HCT116 (cell line): ENCODE measurements around the gene DNAJC18. TPM values are rescaled to one million over a fixed set of nuclear protein-coding genes. Genes with fewer than 3 reads are reported as not detected.
"Not testable (repeated sequence)": the region's sequence is repeated elsewhere in the genome, so short reads cannot be mapped to it uniquely, and the experiment has no call there.

Experiments used
- ATAC-seq: fragments of 200-7000 bp; cut with Tn5 transposase; 2 replicates; pipeline ENCODE4 v1.9.1; 2020; ENCODE audit warnings: mild to moderate bottlenecking, moderate library complexity
- BruUV-seq: library from RNA; stranded (reverse); fragments of 400-500 nt; replicated peaks from 2 replicates; lab custom pipeline; 2021; lab: Mats Ljungman, UMichigan
- CTCF ChIA-PET: fragments of 300-600 bp; sonication (Branson Sonifier 250); formaldehyde crosslinking; loops from one replicate; lab custom pipeline; 2021; ENCODE audit warnings: antibody characterized with exemption; lab: Charles Lee
- POLR2A ChIA-PET: fragments of 300-600, 350-600 bp; sonication (Branson Sonifier 250); formaldehyde crosslinking; loops from one replicate; lab custom pipeline; 2021; ENCODE audit warnings: antibody characterized with exemption; lab: Charles Lee
- RAD21 ChIA-PET, 2 experiments: fragments of 300-600 bp; sonication (Branson Sonifier 250); formaldehyde crosslinking; loops; one replicate each; lab custom pipeline; 2023; ENCODE audit warnings: low total read pairs in 2 of 2; ENCODE audit not compliant: uncharacterized antibody in 2 of 2, unreplicated experiment in 2 of 2, low non-redundant PET in 1 of 2; lab: Charles Lee
- DNase-seq: peaks from one replicate; pipeline ENCODE4 v3.0.0-alpha.2; 2010; ENCODE audit warnings: low read depth, low spot score
- H2AFZ ChIP-seq: fragments of 200-600 bp; shearing (Covaris generic), sonication (generic); 2 replicates; pipeline ENCODE4 v1.6.1; 2017; ENCODE audit warnings: low read depth, mixed run types, mixed read lengths, antibody characterized with exemption, low read length; ENCODE audit not compliant: poor library complexity, severe bottlenecking
- H3K27ac ChIP-seq: 2 replicates; pipeline ENCODE4 v1.5.1; 2012; ENCODE audit warnings: low read depth, low read length
- H3K27me3 ChIP-seq: fragments of 200-600 bp; sonication (generic); 2 replicates; pipeline ENCODE4 v1.6.1; 2016; ENCODE audit warnings: mixed run types, low read length, mixed read lengths; ENCODE audit not compliant: insufficient read depth
- H3K36me3 ChIP-seq, 2 experiments: fragments of 200-500 bp in 1 of 2; fragments of 200-600 bp in 1 of 2; sonication (Bioruptor generic) in 1 of 2; sonication (generic) in 1 of 2; 2 replicates each; pipeline versions ENCODE4 v1.5.1 to v1.6.1; 2014 to 2016; ENCODE audit warnings: low read length in 2 of 2, inconsistent platforms in 1 of 2, mixed read lengths in 1 of 2, mixed run types in 1 of 2; ENCODE audit not compliant: insufficient read depth in 2 of 2, control insufficient read depth in 1 of 2
- H3K4me1 ChIP-seq, 2 experiments: fragments of 200-600 bp in 1 of 2; sonication (generic) in 1 of 2; 2 replicates each; pipeline versions ENCODE4 v1.5.1 to v1.6.1; 2012 to 2017; ENCODE audit warnings: low read length in 2 of 2, inconsistent platforms in 1 of 2, mild to moderate bottlenecking in 1 of 2, mixed read lengths in 1 of 2, mixed run types in 1 of 2, moderate library complexity in 1 of 2; ENCODE audit not compliant: insufficient read depth in 2 of 2, control insufficient read depth in 1 of 2
- H3K4me2 ChIP-seq: fragments of 200-600 bp; sonication (generic); 2 replicates; pipeline ENCODE4 v1.6.1; 2017; ENCODE audit warnings: mixed run types, low read length, mixed read lengths
- H3K4me3 ChIP-seq, 2 experiments: fragments of 200-600 bp in 1 of 2; sonication (generic) in 1 of 2; replicated peaks in 1 of 2; 2 replicates each; pipeline ENCODE4 v1.5.1; 2011 to 2016; ENCODE audit warnings: low read length in 2 of 2, control low read depth in 1 of 2, low read depth in 1 of 2, mild to moderate bottlenecking in 1 of 2, mixed read lengths in 1 of 2, mixed run types in 1 of 2
- H3K79me2 ChIP-seq: fragments of 200-600 bp; sonication (generic); 2 replicates; pipeline ENCODE4 v1.6.1; 2017; ENCODE audit warnings: mild to moderate bottlenecking, mixed run types, low read length, moderate library complexity, mixed read lengths; ENCODE audit not compliant: insufficient read depth
- H3K9ac ChIP-seq: fragments of 200-600 bp; sonication (generic); 2 replicates; pipeline ENCODE4 v1.6.1; 2016; ENCODE audit warnings: low read length, mixed read lengths
- H3K9me2 ChIP-seq: fragments of 200-600 bp; sonication (generic), shearing (Covaris generic); 2 replicates; pipeline ENCODE4 v1.6.1; 2017; ENCODE audit warnings: mixed run types, mild to moderate bottlenecking, moderate library complexity; ENCODE audit not compliant: insufficient read depth
- H3K9me3 ChIP-seq, 2 experiments: fragments of 200-500 bp in 1 of 2; fragments of 200-600 bp in 1 of 2; sonication (Bioruptor generic) in 1 of 2; sonication (generic) in 1 of 2; 2 replicates each; pipeline ENCODE4 v1.6.1; 2014 to 2017; ENCODE audit warnings: low read length in 2 of 2, mixed read lengths in 2 of 2, inconsistent platforms in 1 of 2, low read depth in 1 of 2, mild to moderate bottlenecking in 1 of 2, mixed run types in 1 of 2, moderate library complexity in 1 of 2; ENCODE audit not compliant: control insufficient read depth in 1 of 2, insufficient read depth in 1 of 2
- H4K20me1 ChIP-seq: fragments of 200-600 bp; sonication (generic), shearing (Covaris generic); 2 replicates; pipeline ENCODE4 v1.6.1; 2017; ENCODE audit warnings: mixed run types, mild to moderate bottlenecking, moderate library complexity; ENCODE audit not compliant: insufficient read depth
- REST ChIP-seq: IDR thresholded peaks from 2 replicates; pipeline ENCODE4 v1.6.1; 2012; ENCODE audit warnings: low read depth
- ZFX ChIP-seq: fragments of 450-650 bp; IDR thresholded peaks from 2 replicates; pipeline ENCODE4 v1.6.1; 2017
- intact Hi-C: fragments of 100-400 bp; cut with micrococcal nuclease; formaldehyde crosslinking; loops from 2 replicates; pipeline ENCODE4 v1.10.0; 2022
- total RNA-seq: library from RNA; stranded (reverse); gene quantifications from one replicate; pipeline ENCODE4 v1.2.1, GENCODE V29; 2021; ENCODE audit not compliant: unreplicated experiment

DNAJC18 gene
- total RNA-seq, 1 experiment from 2014 or later = 5.7 TPM

DNA sequence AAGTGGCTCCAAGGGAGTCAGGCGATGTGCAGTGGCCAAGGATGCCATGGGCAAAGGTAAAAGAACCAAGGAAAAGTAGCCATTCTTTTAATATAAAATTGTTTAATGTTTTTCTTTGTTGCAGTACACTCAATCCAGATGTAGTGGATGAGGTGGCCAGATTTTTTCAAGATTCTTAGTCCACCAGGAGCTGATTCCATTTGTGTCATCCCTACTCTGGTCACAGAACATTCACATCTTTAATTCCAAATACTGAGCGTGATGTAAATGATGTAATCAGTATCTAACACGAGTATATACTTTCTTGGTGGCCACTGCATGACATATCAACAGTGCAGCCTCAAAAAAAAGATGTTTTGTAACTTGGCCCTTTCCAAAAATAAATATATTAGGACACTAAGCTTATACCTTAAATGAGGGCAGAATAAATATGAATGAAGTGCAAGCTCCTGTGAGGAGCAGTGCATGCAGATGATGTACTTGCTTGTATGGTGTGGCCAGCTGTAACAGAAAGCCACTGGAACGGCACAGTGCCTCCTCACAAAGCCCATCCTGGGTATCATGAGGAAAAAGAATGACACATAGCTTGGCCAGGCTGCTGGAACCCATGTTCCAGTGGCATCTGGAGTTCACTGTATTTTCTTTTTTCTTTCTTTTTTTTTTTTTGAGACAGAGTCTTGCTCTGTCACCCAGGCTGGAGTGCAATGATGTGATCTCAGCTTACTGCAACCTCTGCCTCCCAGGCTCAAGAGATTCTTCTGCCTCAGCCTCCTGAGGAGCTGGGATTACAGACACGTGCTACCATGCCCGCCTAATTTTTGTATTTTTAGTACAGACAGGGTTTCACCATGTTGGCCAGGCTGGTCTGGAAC lies 29.0 kb downstream of the DNAJC18 start:
- no peaks in the 10 kb centered on the region for H3K36me3 ChIP-seq
- no peak overlapping the region for H3K4me2 ChIP-seq
- BruUV-seq = no TSS peak
- H4K20me1 ChIP-seq = no peaks in the 10 kb centered on the region
- no peaks in the 10 kb centered on the region for H3K9me3 ChIP-seq
- H2AFZ ChIP-seq = no peak overlapping the region
- no peaks in the 10 kb centered on the region for H3K79me2 ChIP-seq
- no peaks in the 10 kb centered on the region for H3K9me2 ChIP-seq
- intact Hi-C loops = no loop called here
- CTCF ChIA-PET = interaction anchor here (2.5 kb wide), 1 partner anchor 12 kb away, joined by 7 read pairs; no protein-coding TSS in a partner anchor
- DNase-seq (no peak), ATAC-seq (no peak)
- POLR2A ChIA-PET = no interaction called here
- TF ChIP-seq ZFX (no peak), REST (no peak)
- no peaks in the 10 kb centered on the region for H3K4me1 ChIP-seq
- H3K9ac ChIP-seq = no peak overlapping the region
- H3K27ac ChIP-seq = no peak overlapping the region
- H3K27me3 ChIP-seq = no peaks in the 10 kb centered on the region
- RAD21 ChIA-PET = no interaction called here
- H3K4me3 ChIP-seq = no peak overlapping the region

GRCh38 chr5:139409116-139409515 lies 30.2 kb downstream of the DNAJC18 start:
- BruUV-seq, H3K9ac ChIP-seq, H3K4me1 ChIP-seq, H3K9me3 ChIP-seq, H4K20me1 ChIP-seq, H3K79me2 ChIP-seq, H2AFZ ChIP-seq, ATAC-seq, H3K9me2 ChIP-seq, H3K4me3 ChIP-seq, intact Hi-C loops, DNase-seq, H3K36me3 ChIP-seq, POLR2A ChIA-PET, H3K27ac ChIP-seq, RAD21 ChIA-PET, CTCF ChIA-PET, H3K4me2 ChIP-seq, H3K27me3 ChIP-seq: not testable (repeated sequence)
